GDM1 (cell line): ENCODE results near the gene UBE2F.
"Not testable (repeated sequence)": the region's sequence is repeated elsewhere in the genome, so short reads cannot be mapped to it uniquely, and the experiment has no call there.

Experiments
- DNase-seq: peaks from one replicate; lab custom pipeline; 2025; lab: John Stamatoyannopoulos, UW

The UBE2F gene

DNA sequence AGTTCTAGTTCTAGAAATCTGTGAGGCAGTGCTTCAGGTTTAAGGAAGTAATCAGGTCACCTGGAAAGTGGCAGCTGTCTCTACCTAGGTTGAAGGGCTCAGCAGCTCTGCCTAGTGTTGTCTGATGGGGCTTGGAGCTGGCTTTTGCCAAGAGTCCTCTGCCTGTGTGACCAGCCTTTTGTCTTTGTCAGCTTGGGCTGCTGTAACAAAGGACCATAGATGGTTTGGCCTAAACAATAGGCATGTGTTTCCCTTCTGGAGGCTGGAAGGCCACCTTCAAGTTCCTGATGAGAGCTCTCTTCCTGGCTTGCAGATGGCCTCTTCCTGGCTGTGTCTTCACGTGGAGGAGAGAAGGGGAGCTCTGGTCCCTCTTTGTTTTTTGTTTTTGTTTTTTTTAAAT lies 13.3 kb downstream of the UBE2F start:
- DNase-seq: no peak

DNA sequence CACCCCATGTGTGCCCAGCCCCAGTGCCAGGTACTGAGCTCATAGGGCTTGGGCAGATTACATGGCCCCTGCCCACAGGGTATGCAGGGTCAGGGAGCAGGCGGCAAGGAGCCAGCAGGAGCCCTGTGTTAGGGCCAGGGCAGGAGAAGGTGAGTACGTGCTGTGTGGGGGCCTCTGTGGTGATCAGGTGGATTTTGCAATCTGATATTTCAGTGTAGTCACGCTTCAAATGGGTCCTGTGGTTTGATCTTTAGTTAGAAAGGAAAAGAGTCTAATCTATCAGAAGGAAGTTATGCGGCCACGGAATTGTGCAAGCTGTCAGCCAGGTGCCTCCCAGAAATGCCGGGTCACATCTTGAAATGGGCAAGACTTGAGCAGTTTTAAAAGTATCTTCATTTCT lies 13.9 kb downstream of the UBE2F start:
- DNase-seq: no peak

DNA sequence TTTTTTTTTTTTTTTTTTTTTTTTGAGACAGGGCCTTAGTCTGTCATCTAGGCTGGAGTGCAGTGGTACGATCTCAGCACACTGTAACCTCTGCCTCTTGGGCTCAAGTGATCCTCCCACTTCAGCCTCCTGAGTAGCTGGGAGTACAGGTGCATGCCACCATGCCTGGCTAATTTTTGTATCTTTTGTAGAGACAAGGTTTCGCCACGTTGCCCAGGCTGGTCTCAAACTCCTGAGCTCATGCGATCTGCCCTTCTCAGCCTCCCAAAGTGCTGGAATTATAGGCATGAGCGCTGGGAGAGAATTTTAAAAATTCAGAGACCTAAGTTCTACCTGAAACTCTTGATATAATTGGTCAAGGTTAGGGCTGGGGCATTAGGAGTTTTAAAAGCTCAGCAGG lies 14.8 kb downstream of the UBE2F start:
- DNase-seq: not testable (repeated sequence)

DNA sequence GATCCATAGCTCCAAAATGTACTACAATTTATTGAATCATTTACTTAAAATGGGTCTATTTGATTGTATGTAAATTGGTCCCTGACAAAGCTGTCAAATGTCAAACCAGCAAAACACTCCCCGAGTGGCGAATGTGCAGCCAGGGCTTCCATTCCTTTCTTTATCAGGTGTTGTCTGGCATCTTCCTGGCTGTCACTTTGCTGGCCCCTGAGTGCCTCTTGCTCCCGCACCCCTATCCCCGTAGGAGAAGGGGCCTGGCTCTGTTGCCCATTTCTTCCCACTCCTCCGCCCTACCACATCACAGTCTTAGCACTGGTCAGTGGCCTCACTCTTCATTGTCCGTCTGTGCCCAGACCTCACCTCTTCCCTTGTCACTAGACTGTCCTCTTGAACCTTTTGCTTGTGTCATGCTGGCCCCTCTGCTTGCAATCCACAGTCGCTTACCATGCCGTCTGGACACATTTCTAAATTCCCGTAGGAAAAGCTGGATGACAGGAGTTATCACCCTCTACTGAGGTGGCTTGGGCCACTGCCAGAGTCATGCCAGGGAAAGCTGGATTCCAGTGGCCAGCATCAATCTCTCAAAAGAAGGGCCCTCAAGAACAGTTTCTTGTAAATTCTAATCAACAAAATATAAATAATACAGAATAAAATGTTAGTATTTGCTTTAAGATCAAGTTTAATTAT lies 15.4 kb downstream of the UBE2F start:
- DNase-seq: no peak

DNA sequence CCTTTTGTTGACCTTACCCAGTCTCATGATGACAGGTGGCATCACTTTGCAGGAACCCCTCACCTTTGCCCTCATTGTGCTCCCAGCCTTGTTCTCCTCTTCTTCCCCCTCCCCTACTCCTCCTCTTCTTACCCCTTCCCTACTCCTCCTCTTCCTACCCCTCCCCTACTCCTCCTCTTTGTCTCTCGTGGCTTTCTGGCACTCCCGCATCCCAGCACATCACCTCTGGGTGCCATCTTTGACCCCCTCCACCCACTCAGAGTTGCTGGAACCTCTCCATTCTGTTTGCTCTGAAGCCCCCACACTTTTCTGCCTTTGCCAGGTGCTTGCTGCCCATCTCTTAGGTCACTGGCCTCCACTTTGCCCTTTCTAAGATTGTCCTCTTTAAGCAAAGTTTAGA lies 17.1 kb downstream of the UBE2F start:
- DNase-seq: no peak

DNA sequence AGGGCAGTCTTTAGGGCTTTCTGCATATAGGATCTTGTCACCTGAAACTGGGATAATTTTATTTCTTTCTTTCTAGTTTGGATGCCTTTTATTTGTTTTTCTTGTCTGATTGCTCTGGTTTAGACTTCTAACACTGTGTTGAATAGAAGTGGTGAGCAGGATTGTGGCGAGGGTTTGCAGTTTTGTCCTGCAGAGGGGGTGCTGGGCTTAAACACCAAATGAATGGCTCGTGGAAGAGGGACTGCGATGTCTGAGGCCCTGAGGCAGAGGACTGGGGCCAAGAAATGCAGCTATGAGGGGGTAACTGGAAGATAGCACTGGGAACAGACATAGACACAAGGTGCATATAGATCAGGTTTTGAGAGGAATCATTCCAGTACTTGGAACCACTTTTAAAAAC lies 20.5 kb downstream of the UBE2F start:
- DNase-seq: no peak

DNA sequence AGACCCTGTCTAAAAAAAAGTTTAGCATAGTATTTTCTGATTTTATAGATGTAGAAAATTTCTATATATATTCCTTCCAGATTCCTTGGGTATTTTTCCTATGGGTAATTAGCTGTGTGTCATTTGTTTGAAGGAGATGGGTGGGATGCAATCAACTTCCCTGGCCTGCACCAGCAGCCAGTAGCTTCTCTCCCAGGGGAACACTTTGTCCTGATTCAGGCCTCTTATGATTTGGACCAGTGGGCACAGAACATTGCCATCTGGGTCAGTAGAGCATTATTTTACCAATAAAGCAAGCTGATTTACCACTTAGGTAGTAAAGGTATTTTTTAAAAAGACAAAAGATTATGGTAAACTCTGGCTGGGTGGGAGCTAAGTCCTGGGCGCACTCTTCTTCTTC lies 26.9 kb downstream of the UBE2F start:
- no peak for DNase-seq

DNA sequence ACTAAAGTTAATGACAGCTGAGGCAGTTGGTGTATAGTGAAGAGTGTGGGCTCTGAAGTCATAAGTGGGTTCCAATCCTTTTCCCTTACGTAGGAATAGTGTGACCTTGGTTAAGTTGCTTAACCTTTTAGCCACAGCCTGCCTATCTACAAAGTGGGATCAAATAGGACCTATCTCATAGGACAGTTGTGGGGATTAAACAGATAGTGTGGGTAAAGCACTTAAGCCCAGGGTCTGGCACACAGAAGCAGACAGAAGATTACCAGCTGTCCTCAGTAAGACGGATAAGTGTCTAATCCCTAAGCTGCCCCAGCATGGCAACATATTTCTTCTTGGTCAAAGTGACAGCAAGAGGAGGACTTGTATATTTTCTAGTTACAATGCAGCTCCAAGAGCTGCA lies 28.2 kb downstream of the UBE2F start:
- no peak for DNase-seq

DNA sequence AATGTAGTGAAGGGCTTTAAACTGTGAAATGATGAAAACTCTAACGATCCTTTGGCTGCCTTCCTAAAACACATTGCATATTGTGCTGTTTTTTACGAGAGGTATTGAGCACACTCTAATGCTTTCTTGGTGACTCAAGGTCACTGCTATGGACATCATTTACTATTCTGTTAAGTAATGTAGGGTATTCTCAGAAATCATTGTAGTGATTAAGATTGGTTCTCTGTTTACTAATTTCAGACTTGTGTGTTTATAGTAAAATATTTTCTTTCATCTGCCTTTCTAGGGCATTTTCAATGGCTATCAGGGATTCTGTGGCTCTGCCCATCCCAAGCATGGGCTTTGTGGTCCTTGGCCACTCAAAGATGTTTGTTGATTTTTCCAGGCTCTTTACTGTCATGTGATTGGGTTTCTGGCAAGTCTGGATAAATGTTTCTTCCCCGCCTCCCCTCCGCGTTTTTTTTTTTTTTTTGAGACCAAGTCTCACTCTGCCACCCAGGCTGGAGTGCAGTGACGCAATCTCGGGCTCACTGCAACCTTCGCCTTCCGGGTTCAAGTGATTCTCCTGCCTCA lies 29.3 kb downstream of the UBE2F start:
- no peak for DNase-seq

DNA sequence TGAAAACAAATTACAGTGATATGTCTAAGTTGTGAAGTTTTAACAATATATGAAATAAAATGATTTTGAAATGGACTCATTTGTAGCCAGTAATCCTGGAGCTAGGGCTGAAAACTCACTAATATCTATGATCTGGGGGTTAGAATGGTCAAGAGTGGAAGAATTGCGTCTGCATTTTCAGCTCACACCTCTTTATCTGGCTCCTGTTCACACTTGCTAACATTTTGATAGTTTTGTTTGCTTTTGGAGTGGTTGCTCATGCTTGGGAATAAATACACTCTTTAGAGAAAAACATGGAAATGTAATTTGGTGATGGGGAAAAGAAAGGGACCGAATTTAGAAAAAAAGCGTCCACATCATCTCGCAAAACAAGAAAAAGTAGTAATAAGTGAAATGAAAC lies 30.7 kb downstream of the UBE2F start:
- no peak for DNase-seq

DNA sequence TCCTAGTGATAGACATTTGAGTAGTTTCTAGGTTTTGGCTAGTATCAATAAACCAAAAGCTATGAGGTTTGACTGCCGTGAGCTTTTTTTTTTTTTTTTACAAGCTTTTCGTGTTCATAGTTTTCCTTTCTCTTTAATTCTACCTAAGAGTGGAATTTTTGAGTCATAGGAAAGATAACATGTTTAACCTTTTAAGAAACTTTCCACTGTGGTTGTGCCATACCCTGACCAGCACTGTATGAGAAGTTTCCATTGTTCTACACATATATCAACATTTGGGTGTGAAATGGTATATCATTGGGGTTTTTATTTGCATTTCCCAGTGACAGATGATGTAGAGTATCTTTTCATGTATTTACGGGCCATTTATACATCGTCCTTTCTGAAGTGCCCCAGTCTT lies 31.7 kb downstream of the UBE2F start:
- DNase-seq: no peak

DNA sequence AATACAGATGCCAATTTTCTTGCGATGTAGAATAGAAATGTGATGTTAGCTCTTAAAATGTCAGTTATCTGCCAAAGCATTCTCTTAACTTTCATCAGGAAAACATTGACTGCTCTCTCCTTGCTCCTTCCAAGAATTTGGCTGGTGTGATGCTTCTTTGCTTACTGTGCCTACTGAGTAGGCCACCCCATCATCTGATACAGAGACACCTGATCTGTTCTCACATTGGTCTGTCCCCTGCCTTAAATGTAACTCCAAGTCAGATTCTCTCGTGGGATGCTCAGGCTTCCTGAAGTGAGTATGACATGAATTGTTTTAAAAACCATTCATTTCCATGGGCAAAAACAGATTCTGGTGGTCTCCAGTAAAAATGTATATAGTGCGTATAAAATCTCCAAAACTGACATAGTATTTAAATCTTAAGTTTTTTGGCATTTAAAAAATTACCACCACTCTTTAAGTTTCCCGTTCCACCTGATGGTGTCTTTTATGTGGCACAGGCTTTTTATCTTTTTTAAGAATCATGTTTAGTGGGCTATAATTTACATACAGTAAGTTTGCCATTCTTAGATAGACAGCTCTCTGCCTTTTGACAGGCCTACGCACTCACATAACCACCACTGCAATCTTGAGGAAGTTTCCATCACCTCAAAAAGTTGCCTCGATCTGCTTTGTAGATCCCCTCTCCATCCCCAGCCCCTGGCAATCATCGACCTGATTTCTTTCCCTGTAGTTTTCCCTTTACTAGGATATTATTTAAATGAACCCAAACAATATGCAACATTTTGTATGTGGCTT lies 36.6 kb downstream of the UBE2F start:
- no peak for DNase-seq

DNA sequence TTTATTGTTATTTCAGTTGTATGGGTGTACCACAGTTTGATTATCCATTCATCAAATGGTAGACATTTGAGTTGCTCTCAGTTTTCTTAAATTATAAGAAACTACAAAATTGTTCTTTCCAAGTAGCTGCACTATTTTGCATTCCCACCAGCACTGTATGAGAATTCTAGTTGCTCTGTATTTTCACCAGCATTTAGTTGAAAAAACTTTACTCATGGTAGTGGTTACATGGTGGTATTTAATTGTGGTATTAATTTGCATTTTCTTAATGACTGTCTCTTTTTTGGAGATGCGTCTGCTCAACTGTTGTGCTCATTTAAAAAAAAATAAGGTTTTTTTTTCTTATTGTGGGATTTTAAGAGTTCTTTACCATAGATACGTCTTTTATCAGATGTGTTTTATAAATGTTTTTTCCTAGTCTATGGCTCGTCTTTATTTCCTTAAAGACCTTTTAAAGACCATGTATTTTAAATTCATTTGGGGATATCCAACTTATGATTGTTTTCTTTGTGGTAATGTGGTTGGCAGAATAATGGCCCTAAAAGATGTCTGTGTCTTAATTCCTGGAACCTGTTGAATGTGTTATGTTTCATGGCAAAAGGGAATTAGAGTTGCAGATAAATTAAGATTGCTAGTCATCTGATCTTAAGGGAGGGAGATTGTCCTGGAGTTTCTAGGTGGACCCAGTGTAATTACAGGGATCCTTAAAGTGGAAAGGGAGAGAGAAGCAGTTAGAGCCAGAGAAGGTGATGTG lies 37.4 kb downstream of the UBE2F start:
- DNase-seq: no peak

DNA sequence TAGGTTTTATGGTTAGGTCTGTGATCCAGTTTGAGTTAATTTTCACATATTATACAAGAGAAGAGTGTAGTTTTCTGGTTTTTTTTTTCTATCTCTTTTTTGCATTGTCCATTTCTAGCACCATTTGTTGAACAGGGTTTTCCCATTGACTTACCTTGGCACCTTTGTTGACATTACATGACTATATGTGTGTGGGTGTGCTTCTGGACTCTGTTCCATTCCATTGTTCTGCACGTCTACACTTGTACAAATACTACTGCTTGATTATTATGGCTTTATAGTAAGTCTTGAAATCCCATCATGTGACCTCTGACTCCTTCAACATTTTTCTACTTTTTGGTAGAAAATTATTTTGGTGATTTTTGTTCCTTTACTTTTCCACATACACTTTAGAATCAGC lies 38.7 kb downstream of the UBE2F start:
- no peak for DNase-seq

DNA sequence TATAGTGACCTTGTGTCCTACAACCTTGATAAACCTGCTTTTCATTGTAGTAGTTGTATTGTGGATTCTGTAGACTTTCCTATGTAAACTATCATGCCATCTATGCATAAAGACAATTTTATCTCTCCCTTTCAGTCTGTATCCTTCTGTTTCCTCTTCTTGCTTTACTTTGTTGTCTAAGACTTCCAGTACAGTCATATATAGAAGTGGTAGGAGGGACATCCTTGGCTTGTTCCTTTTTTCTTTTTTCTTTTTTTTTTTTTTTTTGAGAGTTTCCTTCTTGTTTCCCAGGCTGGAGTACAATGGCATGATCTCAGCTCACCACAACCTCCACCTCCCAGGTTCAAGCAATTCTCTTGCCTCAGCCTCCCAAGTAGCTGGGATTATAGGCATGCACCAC lies 39.7 kb downstream of the UBE2F start:
- no peak for DNase-seq

DNA sequence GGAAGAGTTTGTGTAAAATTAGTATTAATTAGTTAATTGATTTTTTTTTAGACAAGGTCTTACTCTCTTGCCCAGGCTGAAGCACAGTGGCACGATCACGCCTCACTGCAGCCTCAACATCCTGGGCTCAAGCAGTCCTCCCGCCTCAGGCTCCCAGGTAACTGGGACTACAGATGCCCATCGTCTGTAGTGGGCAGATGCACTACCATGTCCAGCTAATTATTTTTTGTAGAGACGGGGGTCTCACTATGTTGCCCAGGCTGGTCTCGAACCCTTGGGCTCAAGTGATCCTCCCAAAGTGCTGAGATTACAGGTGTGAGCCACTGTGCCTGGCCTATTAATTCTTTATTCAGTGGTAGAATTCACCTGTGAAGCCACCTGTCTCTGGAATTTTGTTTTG lies 41.1 kb downstream of the UBE2F start:
- DNase-seq: no peak

DNA sequence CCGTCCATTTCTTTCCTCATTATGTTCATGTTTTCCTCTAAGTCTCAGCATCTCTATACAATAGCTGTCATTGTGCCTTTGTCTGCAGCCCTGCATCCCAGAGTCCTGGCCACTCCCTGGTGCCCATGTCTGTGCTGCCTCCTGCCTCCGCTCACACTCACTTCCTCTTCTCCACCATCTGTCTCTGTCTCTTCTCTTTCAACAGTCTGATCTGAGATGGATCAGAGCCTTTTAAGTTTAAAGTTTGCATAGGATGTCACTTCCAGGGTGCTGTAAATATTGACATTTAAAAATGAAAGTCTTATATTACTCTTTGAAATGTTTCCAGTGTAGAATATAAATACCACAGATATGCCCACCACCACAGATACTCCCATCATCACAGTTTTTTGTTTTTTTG lies 42.7 kb downstream of the UBE2F start:
- no peak for DNase-seq

DNA sequence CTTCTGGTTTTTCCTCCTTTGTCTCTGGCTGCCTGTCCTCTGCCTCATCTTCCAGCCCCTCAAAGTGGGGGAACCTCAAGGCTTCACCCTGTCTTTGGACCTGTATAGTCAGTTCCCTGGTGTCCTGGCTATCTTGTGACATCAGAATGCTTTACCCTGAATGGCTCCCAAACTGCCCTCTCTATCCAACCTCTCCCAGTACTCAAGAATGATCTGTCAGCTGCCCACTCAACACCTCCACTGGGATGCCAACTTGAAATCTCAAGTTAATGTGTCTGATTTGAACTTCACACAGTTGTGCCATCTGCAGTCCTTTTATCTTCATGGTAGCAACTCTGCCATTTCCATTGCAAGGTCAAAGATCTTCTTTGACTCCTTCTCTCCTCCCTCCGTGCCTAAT lies 43.8 kb downstream of the UBE2F start:
- DNase-seq: no peak

DNA sequence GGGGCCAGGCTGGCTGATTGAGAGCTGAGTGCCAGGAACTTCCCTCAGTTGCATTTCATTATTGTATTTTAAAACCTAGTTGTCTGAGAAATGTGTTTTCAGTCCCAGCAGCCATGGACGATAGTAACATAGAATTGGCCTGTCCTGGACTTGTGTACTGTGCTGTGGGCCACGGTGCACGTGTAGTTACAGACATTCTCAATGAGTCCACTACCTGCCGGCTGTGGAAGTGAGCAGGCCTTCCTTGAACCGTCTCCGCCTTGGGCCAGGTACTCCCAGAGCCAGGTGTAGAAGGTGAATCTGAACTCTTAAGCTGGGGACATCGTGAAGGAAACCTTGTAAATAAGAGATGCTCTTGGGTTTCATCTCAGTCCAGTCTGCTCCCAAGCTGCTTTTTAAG lies 47.0 kb downstream of the UBE2F start:
- no peak for DNase-seq

DNA sequence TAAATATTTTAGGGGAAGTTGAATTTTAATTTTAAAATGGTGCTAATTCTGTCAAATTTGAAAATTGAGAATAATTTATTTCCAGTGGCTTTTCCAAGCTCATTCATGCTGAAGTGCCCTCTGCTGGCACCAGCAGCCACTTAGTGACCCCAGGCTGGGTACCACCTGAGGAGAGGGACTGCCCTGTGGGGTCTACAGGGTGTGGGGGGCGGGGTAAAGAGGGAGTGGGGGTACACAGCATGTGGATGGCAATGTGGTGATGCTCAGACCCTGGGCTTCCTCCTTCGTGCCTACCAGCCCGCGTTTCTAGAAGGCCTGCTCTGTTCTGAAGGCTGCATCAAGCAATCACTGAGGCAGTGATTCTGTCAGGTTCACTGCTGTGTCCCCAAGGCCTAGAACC lies 48.9 kb downstream of the UBE2F start:
- DNase-seq: no peak

DNA sequence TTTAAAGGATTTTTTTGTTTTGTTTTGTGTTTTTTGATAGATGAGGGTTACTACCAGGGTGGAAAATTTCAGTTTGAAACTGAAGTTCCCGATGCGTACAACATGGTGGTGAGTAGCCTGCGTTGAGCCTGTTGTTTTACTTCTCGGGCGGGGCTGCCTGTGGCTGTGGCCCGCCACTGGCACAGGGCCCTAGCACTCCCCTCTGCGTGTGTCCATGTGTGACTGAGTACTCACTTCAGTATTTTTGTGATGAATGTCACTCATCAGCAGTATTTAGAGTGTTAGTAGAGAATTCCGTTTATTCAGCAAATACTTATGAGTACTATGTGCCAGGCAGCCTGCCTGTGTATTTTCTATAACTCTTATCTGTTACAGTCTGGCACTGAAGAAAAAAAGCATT lies 49.7 kb downstream of the UBE2F start:
- DNase-seq: no peak

DNA sequence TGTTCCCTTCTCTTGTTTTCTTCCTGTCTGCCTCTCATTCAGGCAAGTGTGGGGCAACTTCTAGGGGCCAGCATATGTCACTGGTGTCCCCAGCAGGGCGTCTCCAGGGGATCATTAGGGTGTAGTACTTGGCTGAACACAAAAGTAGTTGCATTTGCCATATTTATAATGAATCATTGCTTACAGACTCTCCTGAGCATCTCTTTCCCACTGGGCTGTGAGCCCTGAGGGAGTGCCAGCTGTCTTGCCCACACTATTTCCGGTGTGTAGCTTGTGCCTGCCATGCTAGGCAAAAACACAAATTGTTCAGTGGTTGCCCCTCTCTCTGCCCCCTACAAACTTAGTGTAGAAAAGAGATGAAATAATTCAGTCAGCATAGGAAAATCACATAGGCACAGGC lies 53.1 kb downstream of the UBE2F start:
- no peak for DNase-seq

DNA sequence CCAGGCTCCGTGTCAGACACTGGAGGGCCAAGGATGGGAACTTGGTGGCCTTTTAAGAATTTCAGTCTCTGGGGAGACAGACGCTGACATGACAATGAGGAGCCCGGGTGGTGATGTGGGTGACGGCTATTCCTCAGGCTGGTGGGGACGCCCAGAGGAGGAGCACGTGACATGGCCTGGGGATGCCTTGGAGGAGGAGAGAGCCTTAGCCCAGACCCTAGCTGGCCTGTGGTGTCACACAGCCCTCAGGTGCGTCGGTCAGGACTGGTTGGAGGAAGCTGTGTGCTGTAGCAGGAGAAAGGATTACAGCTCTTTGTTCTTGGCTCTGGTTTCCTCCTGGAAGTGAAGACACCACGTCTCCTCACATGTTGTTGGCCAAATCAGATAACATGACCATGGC lies 54.0 kb downstream of the UBE2F start:
- no peak for DNase-seq
